Placental epithelial cell (primary cell): ENCODE results near the gene PODXL2. TPM values are rescaled to one million over a fixed set of nuclear protein-coding genes. Genes with fewer than 3 reads are reported as not detected.

ENCODE experiments used
- small RNA-seq: library from RNA; depleted of rRNA; stranded (forward); fragments of <200 nt; gene quantifications from one replicate; pipeline ENCODE3, GENCODE V24; 2012
- total RNA-seq: library from RNA; depleted of rRNA; stranded (reverse); fragments of >200 nt; gene quantifications from 2 replicates; pipeline ENCODE4 v1.2.3, GENCODE V29; 2012

The PODXL2 gene
- 0.39 and 0.76 TPM in 2 replicates for total RNA-seq

GRCh38 chr3:127628788-127629466 is at the start of gene PODXL2:
Gene PODXL2 (plus strand): TSS chr3:127629185. CDS start chr3:127629220, 35 bp downstream.

GRCh38 chr3:127590593-127591465 is 38.2 kb upstream of the PODXL2 start, which contains the start of gene TPRA1:
Gene TPRA1 (minus strand): TSS chr3:127590733. CDS start chr3:127580146, 10,587 bp downstream.

GRCh38 chr3:127672429-127673190 is 43.6 kb downstream of the PODXL2 start, which contains the start of gene ABTB1:
Gene ABTB1 (plus strand): TSS chr3:127672952. CDS start chr3:127673026, 74 bp downstream.

Small RNA genes within 50 kb of the gene (small RNA-seq; reads per million reads assigned to genes)
- gene MIR7976, result 2.2 reads per million, percentile 80 among the genes with 10 or more reads in this experiment

Other genes starting within 250 kb of the PODXL2 start
- 72.6 and 93.9 TPM in 2 replicates for gene TPRA1, start 38.5 kb upstream of the PODXL2 start, total RNA-seq
- gene MCM2, start 30.8 kb upstream of the PODXL2 start, total RNA-seq, result 29.6 and 47.5 TPM in 2 replicates
- 11.7 and 12.2 TPM in 2 replicates for gene ABTB1, start 43.8 kb downstream of the PODXL2 start, total RNA-seq
- gene MGLL, start 193.3 kb downstream of the PODXL2 start, total RNA-seq, result 16.9 and 23.2 TPM in 2 replicates